NCI-H748 treated with DMSO at 0.1 percent for 48 hours (cell line): ENCODE results near the gene G0S2.
A peak's percentile ranks its signal among the peaks of the same experiment; 100 is the strongest.

ENCODE experiments used
- DNase-seq: peaks from one replicate; lab custom pipeline; 2025; lab: John Stamatoyannopoulos, UW

G0S2 gene

GRCh38 chr1:209648931-209649776, 26.1 kb upstream of the G0S2 start:
- no peak for DNase-seq

GRCh38 chr1:209650454-209650853, 24.8 kb upstream of the G0S2 start:
- no peak for DNase-seq

- no peak for DNase-seq
Measured at GRCh38 chr1:209651138-209651587, 24.0 kb upstream of the G0S2 start.

GRCh38 chr1:209652121-209652735, 23.0 kb upstream of the G0S2 start, which contains the start of gene LAMB3:
Gene LAMB3 (minus strand): TSS chr1:209652425. CDS start chr1:209650944, 1,481 bp downstream.
- DNase-seq: no peak

- DNase-seq: peak; percentile 39
Measured at GRCh38 chr1:209652873-209653401, 22.3 kb upstream of the G0S2 start.

GRCh38 chr1:209653915-209654351, 21.3 kb upstream of the G0S2 start:
- peak; percentile 57 for DNase-seq

GRCh38 chr1:209655411-209656231, 19.6 kb upstream of the G0S2 start:
- no peak for DNase-seq

GRCh38 chr1:209657140-209657879, 17.9 kb upstream of the G0S2 start:
- DNase-seq: no peak

- DNase-seq: no peak
Measured at GRCh38 chr1:209657918-209658317, 17.3 kb upstream of the G0S2 start.

- DNase-seq: no peak
Measured at GRCh38 chr1:209659909-209660308, 15.3 kb upstream of the G0S2 start.

GRCh38 chr1:209661071-209661470, 14.1 kb upstream of the G0S2 start:
- DNase-seq: no peak

GRCh38 chr1:209662879-209663327, 12.3 kb upstream of the G0S2 start:
- DNase-seq: no peak

- DNase-seq: no peak
Measured at GRCh38 chr1:209667103-209667502, 8.1 kb upstream of the G0S2 start.

GRCh38 chr1:209667708-209668107, 7.5 kb upstream of the G0S2 start:
- DNase-seq: no peak

- no peak for DNase-seq
Measured at GRCh38 chr1:209670441-209671082, 4.7 kb upstream of the G0S2 start.

- no peak for DNase-seq
Measured at GRCh38 chr1:209672705-209673630, 2.2 kb upstream of the G0S2 start.

GRCh38 chr1:209673631-209674417, 1.4 kb upstream of the G0S2 start:
- no peak for DNase-seq

GRCh38 chr1:209675565-209676154, 448 bp downstream of the G0S2 start:
- DNase-seq: peak; percentile 65
